NB4 (cell line): ENCODE data around the gene DTNB.

Source experiments
- DNase-seq: peaks from one replicate; pipeline ENCODE4 v3.0.0; 2010; ENCODE audit warnings: low read depth
- H3K4me3 ChIP-seq: one replicate; pipeline ENCODE4 v1.5.1; 2011; ENCODE audit warnings: mild to moderate bottlenecking, low read depth, low read length, moderate library complexity
- MYC ChIP-seq: IDR thresholded peaks from 2 replicates; pipeline ENCODE4 v1.6.1; 2011; ENCODE audit warnings: low read depth, low read length
- POLR2A ChIP-seq: IDR thresholded peaks from 2 replicates; pipeline ENCODE4 v1.6.1; 2011; ENCODE audit warnings: mild to moderate bottlenecking; ENCODE audit not compliant: insufficient read length; ENCODE audit errors: extremely low read depth
- TF ChIP-seq, protein P1 (sequence below): IDR thresholded peaks from 2 replicates; pipeline ENCODE4 v1.6.1; 2011; ENCODE audit warnings: low read depth, low read length
- TF ChIP-seq, protein P2 (sequence below): IDR thresholded peaks from one replicate; pipeline ENCODE4 v1.5.1; 2012; ENCODE audit warnings: low read depth, low read length

Gene DTNB

DNA sequence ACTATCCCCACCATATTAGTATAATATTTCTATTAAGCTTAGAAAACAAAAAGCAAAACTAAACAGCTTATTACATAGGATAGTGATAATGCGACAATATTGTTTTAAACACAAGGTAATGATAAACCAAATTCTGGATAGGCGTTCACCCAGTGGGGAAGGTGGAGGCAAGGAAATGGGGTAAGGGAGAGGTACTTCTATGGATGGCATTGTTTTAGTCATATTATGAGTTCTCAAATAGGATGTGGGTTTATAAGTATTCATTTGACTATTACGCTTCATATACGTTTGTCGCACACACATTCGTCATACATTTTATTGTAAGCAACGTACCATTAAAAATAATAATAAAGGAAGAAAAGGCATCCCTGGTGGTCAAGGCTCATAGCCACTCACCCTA is 242.8 kb downstream of the DTNB start:
- DNase-seq, result no peak
- TF ChIP-seq MYC, result no peak
- TF ChIP-seq, protein P1, sequence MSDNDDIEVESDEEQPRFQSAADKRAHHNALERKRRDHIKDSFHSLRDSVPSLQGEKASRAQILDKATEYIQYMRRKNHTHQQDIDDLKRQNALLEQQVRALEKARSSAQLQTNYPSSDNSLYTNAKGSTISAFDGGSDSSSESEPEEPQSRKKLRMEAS, result no peak
- TF ChIP-seq, protein P2, sequence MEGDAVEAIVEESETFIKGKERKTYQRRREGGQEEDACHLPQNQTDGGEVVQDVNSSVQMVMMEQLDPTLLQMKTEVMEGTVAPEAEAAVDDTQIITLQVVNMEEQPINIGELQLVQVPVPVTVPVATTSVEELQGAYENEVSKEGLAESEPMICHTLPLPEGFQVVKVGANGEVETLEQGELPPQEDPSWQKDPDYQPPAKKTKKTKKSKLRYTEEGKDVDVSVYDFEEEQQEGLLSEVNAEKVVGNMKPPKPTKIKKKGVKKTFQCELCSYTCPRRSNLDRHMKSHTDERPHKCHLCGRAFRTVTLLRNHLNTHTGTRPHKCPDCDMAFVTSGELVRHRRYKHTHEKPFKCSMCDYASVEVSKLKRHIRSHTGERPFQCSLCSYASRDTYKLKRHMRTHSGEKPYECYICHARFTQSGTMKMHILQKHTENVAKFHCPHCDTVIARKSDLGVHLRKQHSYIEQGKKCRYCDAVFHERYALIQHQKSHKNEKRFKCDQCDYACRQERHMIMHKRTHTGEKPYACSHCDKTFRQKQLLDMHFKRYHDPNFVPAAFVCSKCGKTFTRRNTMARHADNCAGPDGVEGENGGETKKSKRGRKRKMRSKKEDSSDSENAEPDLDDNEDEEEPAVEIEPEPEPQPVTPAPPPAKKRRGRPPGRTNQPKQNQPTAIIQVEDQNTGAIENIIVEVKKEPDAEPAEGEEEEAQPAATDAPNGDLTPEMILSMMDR, result no peak
- TF ChIP-seq POLR2A, result no peak
- no peak overlapping the region for H3K4me3 ChIP-seq

DNA sequence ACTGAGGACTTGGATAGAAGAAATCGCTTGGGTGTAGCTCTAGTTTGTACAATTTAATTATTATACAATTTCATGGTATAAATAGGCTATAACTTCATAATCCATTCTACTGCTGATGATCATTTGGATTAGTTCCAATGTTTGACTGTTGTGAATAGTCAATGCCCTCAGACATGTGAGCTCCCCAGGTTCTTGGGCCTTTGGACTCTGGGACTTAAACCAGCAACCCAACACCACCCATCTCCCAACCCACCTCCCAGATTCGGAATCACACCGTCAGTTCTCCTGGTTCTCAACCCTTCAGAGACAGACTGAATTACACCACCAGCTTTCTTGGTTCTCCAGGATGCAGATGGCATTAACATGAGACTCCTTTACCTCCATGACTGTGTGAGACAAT is 247.1 kb downstream of the DTNB start:
- TF ChIP-seq POLR2A (no peak), MYC (no peak)
- TF ChIP-seq, protein P2, result no peak
- TF ChIP-seq, protein P1, result no peak
- no peak for DNase-seq
- H3K4me3 ChIP-seq, result no peak overlapping the region

DNA sequence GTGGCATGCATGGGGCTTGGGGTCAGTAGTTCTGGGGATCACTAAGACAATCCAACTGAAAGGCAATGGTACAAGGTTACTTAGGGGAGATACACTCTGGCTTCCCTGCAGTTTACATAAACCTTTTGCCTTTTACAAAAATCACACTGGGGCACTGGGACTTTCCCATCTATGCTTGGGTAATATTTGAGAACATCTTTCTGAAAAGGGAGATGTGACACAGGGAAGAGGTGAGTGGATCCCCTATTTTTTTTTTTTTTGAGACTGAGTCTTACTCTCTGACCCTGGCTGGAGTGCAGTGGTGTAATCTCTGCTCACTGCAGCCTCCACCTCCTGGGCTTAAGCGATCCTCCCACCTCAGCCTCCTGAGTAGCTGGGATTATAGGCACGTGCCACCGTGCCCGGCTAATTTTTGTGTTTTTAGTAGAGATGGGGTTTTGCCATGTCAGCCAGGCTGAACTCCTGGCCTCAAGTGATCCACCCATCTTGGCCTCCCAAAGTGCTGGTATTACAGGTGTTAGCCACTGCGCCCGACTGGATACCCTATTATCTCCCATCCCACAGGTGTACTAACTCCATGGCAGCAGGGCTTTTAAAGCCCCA is 248.8 kb downstream of the DTNB start:
- no peak overlapping the region for H3K4me3 ChIP-seq
- DNase-seq, result no peak
- TF ChIP-seq, protein P2, result no peak
- TF ChIP-seq MYC, result no peak
- TF ChIP-seq, protein P1, result no peak
- TF ChIP-seq POLR2A, result no peak

DNA sequence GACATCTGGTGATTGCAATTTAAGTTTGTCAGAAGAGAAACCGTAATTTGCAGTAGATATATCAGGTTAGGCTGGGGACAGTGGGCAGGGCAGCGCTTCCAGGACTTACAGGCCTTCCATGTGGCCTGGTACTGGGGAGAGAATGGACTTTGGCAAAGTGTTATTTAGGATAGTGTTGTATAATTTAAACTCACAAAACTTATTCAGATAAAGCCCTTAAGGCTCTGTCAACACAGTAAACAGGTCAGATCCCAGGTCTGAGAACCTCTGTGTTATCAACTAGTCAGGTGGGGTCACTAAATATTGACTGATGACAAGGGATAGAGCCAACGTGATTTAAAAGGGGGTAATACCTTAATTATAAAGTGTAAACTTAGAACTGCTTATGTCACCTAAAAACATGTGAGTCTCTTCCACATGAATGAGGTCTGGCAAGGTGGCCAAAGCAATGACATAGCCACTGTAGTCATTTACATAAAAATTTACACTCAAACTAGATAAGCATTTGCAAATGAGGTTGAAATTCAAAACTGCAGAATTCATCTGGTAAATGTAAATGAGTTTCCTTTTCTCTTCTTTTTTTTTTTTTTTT is 251.5 kb downstream of the DTNB start:
- no peak for TF ChIP-seq POLR2A
- TF ChIP-seq MYC, result no peak
- TF ChIP-seq, protein P2, result no peak
- H3K4me3 ChIP-seq, result no peak overlapping the region
- DNase-seq, result no peak

DNA sequence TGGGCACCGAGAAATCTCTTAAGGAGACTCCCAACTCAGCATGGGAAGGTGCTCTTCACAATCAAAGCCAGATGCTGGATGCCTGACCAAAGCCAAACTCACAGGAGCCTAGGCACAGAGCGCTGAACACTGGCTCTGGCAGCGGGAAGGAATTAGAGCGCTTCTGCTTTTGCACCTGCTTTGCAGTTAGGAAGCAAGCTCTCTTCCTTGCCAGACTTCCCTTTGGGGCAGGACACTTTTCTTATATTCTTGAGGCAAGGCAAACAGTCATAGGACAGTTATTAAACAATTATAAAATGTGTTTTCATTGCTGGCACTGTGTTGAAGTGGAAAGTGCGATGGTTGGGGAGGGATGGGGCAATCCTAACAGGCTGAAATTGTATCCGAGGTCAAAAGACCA is 252.1 kb downstream of the DTNB start:
- peak; percentile 48 for DNase-seq
- TF ChIP-seq, protein P2, result no peak
- TF ChIP-seq, protein P1, result no peak
- no peak for TF ChIP-seq MYC
- no peak overlapping the region for H3K4me3 ChIP-seq

DNA sequence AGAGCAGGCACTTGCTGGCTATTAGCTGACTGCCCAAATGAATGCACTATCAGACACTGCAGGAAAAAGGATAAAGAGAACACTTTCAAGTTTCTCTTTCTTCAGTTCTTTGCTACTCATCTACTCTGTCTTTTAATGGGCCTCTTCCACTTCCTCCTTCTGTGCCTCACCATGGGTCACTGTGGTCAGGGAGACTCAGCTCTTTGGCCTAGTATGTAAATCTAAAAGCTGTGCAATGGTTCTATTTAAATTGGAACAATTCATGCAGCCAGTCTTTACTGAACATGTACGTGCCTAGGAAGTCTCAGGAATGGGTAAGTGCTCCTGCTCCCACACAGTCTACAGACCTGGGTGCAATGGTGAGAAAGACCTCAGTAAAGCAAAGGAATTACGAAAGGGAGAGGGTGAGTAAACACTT is 252.5 kb downstream of the DTNB start:
- TF ChIP-seq, protein P1, result no peak
- TF ChIP-seq POLR2A, result no peak
- TF ChIP-seq MYC, result no peak
- no peak overlapping the region for H3K4me3 ChIP-seq
- peak; percentile 86 for DNase-seq
